HG02588 (cell line): ENCODE data around the gene ABCC9.

ENCODE experiments used
- ATAC-seq: cut with Tn5 transposase; IDR thresholded peaks from one replicate; pipeline ENCODE4 v1.9.1; 2021; ENCODE audit warnings: mild to moderate bottlenecking, moderate library complexity; ENCODE audit not compliant: unreplicated experiment

ABCC9 gene

GRCh38 chr12:21882635-21883034, 58.6 kb downstream of the ABCC9 start:
- ATAC-seq, result no peak

- ATAC-seq, result no peak
These were observed 59.3 kb downstream of the ABCC9 start for GRCh38 chr12:21881965-21882364.

- no peak for ATAC-seq
These were observed 61.9 kb downstream of the ABCC9 start for GRCh38 chr12:21879312-21879711.

GRCh38 chr12:21877293-21877982, 63.8 kb downstream of the ABCC9 start:
- ATAC-seq, result no peak

- no peak for ATAC-seq
These were observed 75.4 kb downstream of the ABCC9 start for GRCh38 chr12:21865846-21866245.

- no peak for ATAC-seq
These were observed 80.7 kb downstream of the ABCC9 start for GRCh38 chr12:21860534-21860933.

GRCh38 chr12:21860128-21860527, 81.1 kb downstream of the ABCC9 start:
- no peak for ATAC-seq

GRCh38 chr12:21852251-21852650, 89.0 kb downstream of the ABCC9 start:
- no peak for ATAC-seq

- ATAC-seq, result no peak
These were observed 90.1 kb downstream of the ABCC9 start for GRCh38 chr12:21851151-21851550.

- no peak for ATAC-seq
These were observed 90.8 kb downstream of the ABCC9 start for GRCh38 chr12:21850419-21850818.

- no peak for ATAC-seq
These were observed 91.3 kb downstream of the ABCC9 start for GRCh38 chr12:21849878-21850277.

- no peak for ATAC-seq
These were observed 93.0 kb downstream of the ABCC9 start for GRCh38 chr12:21848192-21848591.

- no peak for ATAC-seq
These were observed 97.4 kb downstream of the ABCC9 start for GRCh38 chr12:21843795-21844194.

- ATAC-seq, result no peak
These were observed 101.5 kb downstream of the ABCC9 start for GRCh38 chr12:21839776-21840175.

GRCh38 chr12:21837847-21838246, 103.4 kb downstream of the ABCC9 start:
- no peak for ATAC-seq

- no peak for ATAC-seq
These were observed 109.4 kb downstream of the ABCC9 start for GRCh38 chr12:21831791-21832344.

GRCh38 chr12:21828779-21829178, 112.4 kb downstream of the ABCC9 start:
- no peak for ATAC-seq

- ATAC-seq, result no peak
These were observed 113.0 kb downstream of the ABCC9 start for GRCh38 chr12:21828136-21828775.

- ATAC-seq, result no peak
These were observed 114.1 kb downstream of the ABCC9 start for GRCh38 chr12:21827083-21827482.

- no peak for ATAC-seq
These were observed 114.7 kb downstream of the ABCC9 start for GRCh38 chr12:21826618-21826910.

- no peak for ATAC-seq
These were observed 115.2 kb downstream of the ABCC9 start for GRCh38 chr12:21825886-21826617.

- no peak for ATAC-seq
These were observed 117.6 kb downstream of the ABCC9 start for GRCh38 chr12:21823581-21823980.
